Ectodermal cell (in vitro differentiated cells): ENCODE measurements around the gene RESP18.
A peak's percentile ranks its signal among the peaks of the same experiment; 100 is the strongest.

Experiments
- H3K27ac ChIP-seq: 2 replicates; pipeline ENCODE4 v1.7.0; 2013; ENCODE audit warnings: mild to moderate bottlenecking, low read depth, low read length; ENCODE audit not compliant: insufficient read depth, poor library complexity, severe bottlenecking
- H3K27me3 ChIP-seq: 2 replicates; pipeline ENCODE4 v1.7.0; 2013; ENCODE audit warnings: mild to moderate bottlenecking, low read length; ENCODE audit not compliant: insufficient read depth, control insufficient read depth, poor library complexity, severe bottlenecking
- H3K36me3 ChIP-seq: one replicate; pipeline ENCODE4 v1.7.0; 2013; ENCODE audit warnings: low read length; ENCODE audit not compliant: control insufficient read depth, insufficient read depth
- H3K4me1 ChIP-seq: one replicate; pipeline ENCODE4 v1.7.0; 2013; ENCODE audit warnings: low read length; ENCODE audit not compliant: control insufficient read depth, insufficient read depth
- H3K4me3 ChIP-seq: 2 replicates; pipeline ENCODE4 v1.7.0; 2013; ENCODE audit warnings: low read depth, low read length, control low read depth; ENCODE audit not compliant: insufficient read depth
- H3K9me3 ChIP-seq: 2 replicates; pipeline ENCODE4 v1.7.0; 2013; ENCODE audit warnings: mild to moderate bottlenecking, low read length, moderate library complexity; ENCODE audit not compliant: control insufficient read depth
- WGBS, 2 experiments: methylation state at CpG; one replicate each; pipeline ENCODE4 v1.1.7; 2013; ENCODE audit warnings: missing lambda C conversion rate in 2 of 2; 5-methylcytosine and 5-hydroxymethylcytosine counted together

RESP18 gene

GRCh38 chr2:219286436-219287115 is 46.0 kb downstream of the RESP18 start:
- Histone ChIP-seq H3K27ac (no peak overlapping the region), H3K27me3 (no peaks in the 10 kb centered on the region), H3K4me1 (peaks cover 8% of the 10 kb centered on the region), H3K9me3 (no peaks in the 10 kb centered on the region), H3K4me3 (no peak overlapping the region), H3K36me3 (peaks cover 3% of the 10 kb centered on the region)
- WGBS, 2 experiments = 87 to 92% methylated on average over 12 of the region's 12 CpGs

- Histone ChIP-seq H3K27me3 (no peaks in the 10 kb centered on the region), H3K4me3 (no peak overlapping the region), H3K9me3 (no peaks in the 10 kb centered on the region), H3K4me1 (peaks cover 8% of the 10 kb centered on the region), H3K36me3 (peaks cover 4% of the 10 kb centered on the region), H3K27ac (no peak overlapping the region)
- 55 to 62% methylated on average over 17 of the region's 17 CpGs for WGBS, 2 experiments
These were observed 46.6 kb downstream of the RESP18 start for GRCh38 chr2:219285894-219286425.

GRCh38 chr2:219285373-219285735 is 47.2 kb downstream of the RESP18 start:
- H3K27ac ChIP-seq = no peak overlapping the region
- no peaks in the 10 kb centered on the region for H3K27me3 ChIP-seq
- H3K4me3 ChIP-seq = no peak overlapping the region
- H3K9me3 ChIP-seq = no peaks in the 10 kb centered on the region
- WGBS, 2 experiments = 96% methylated on average over 12 of the region's 12 CpGs
- peaks cover 8% of the 10 kb centered on the region for H3K4me1 ChIP-seq
- H3K36me3 ChIP-seq = peaks cover 4% of the 10 kb centered on the region

GRCh38 chr2:219284501-219285372 is 47.8 kb downstream of the RESP18 start:
- peaks cover 4% of the 10 kb centered on the region for H3K36me3 ChIP-seq
- no peak overlapping the region for H3K27ac ChIP-seq
- WGBS, 2 experiments = 96 to 97% methylated on average over 16 of the region's 16 CpGs
- no peaks in the 10 kb centered on the region for H3K9me3 ChIP-seq
- no peaks in the 10 kb centered on the region for H3K27me3 ChIP-seq
- H3K4me3 ChIP-seq = no peak overlapping the region
- peaks cover 11% of the 10 kb centered on the region for H3K4me1 ChIP-seq

- H3K36me3 ChIP-seq = peaks cover 4% of the 10 kb centered on the region
- no peak overlapping the region for H3K27ac ChIP-seq
- no peaks in the 10 kb centered on the region for H3K27me3 ChIP-seq
- H3K4me1 ChIP-seq = peaks cover 20% of the 10 kb centered on the region
- 94 to 95% methylated on average over 17 of the region's 17 CpGs for WGBS, 2 experiments
- H3K9me3 ChIP-seq = no peaks in the 10 kb centered on the region
- no peak overlapping the region for H3K4me3 ChIP-seq
These were observed 49.5 kb downstream of the RESP18 start for GRCh38 chr2:219282943-219283581.

GRCh38 chr2:219282375-219282774 is 50.2 kb downstream of the RESP18 start:
- Histone ChIP-seq H3K9me3 (no peaks in the 10 kb centered on the region), H3K4me1 (peaks cover 23% of the 10 kb centered on the region), H3K27me3 (no peaks in the 10 kb centered on the region), H3K27ac (no peak overlapping the region), H3K36me3 (peaks cover 4% of the 10 kb centered on the region), H3K4me3 (no peak overlapping the region)
- WGBS, 2 experiments = 92 to 99% methylated on average over 5 of the region's 5 CpGs

GRCh38 chr2:219281588-219281987 is 51.0 kb downstream of the RESP18 start:
- no peaks in the 10 kb centered on the region for H3K27me3 ChIP-seq
- H3K27ac ChIP-seq = no peak overlapping the region
- H3K4me1 ChIP-seq = peaks cover 20% of the 10 kb centered on the region
- H3K4me3 ChIP-seq = no peak overlapping the region
- H3K36me3 ChIP-seq = peaks cover 4% of the 10 kb centered on the region
- WGBS, 2 experiments = 80 to 81% methylated on average over 8 of the region's 8 CpGs
- H3K9me3 ChIP-seq = no peaks in the 10 kb centered on the region

- Histone ChIP-seq H3K4me3 (no peak overlapping the region), H3K36me3 (peaks cover 4% of the 10 kb centered on the region), H3K27me3 (no peaks in the 10 kb centered on the region), H3K4me1 (peaks cover 15% of the 10 kb centered on the region), H3K9me3 (no peaks in the 10 kb centered on the region), H3K27ac (no peak overlapping the region)
- WGBS, 2 experiments = 94 to 97% methylated on average over 4 of the region's 4 CpGs
These were observed 51.9 kb downstream of the RESP18 start for GRCh38 chr2:219280651-219281050.

- no peaks in the 10 kb centered on the region for H3K9me3 ChIP-seq
- H3K27ac ChIP-seq = no peak overlapping the region
- WGBS, 2 experiments = 52 to 57% methylated on average over 12 of the region's 12 CpGs
- H3K4me3 ChIP-seq = peak overlapping the region; percentile 51
- H3K4me1 ChIP-seq = peaks cover 15% of the 10 kb centered on the region
- no peaks in the 10 kb centered on the region for H3K27me3 ChIP-seq
- peaks cover 4% of the 10 kb centered on the region for H3K36me3 ChIP-seq
These were observed 52.5 kb downstream of the RESP18 start for GRCh38 chr2:219279916-219280516.
